HUES64 (cell line): Measurements from ENCODE around the gene AGAP1.

Experiments used
- H3K27ac ChIP-seq: 2 replicates; pipeline ENCODE4 v1.7.0; 2013; ENCODE audit warnings: low read depth, low read length, inconsistent platforms
- H3K27me3 ChIP-seq: 2 replicates; pipeline ENCODE4 v1.6.1; 2013; ENCODE audit warnings: mild to moderate bottlenecking, low read length; ENCODE audit not compliant: insufficient read depth
- H3K36me3 ChIP-seq: 2 replicates; pipeline ENCODE4 v1.6.1; 2013; ENCODE audit warnings: mild to moderate bottlenecking, low read length; ENCODE audit not compliant: insufficient read depth
- H3K4me1 ChIP-seq: 2 replicates; pipeline ENCODE4 v1.6.1; 2013; ENCODE audit warnings: mild to moderate bottlenecking, low read length, moderate library complexity; ENCODE audit not compliant: insufficient read depth
- H3K4me3 ChIP-seq: 2 replicates; pipeline ENCODE4 v1.5.1; 2013; ENCODE audit warnings: mild to moderate bottlenecking, low read length, moderate library complexity
- H3K9ac ChIP-seq: 2 replicates; pipeline ENCODE4 v1.6.1; 2013; ENCODE audit warnings: mild to moderate bottlenecking, low read depth, low read length
- H3K9me3 ChIP-seq: 2 replicates; pipeline ENCODE4 v1.6.1; 2013; ENCODE audit warnings: low read depth, low read length; ENCODE audit not compliant: insufficient read depth
- WGBS: fragments of 150-250, 120-280 bp; methylation state at CpG from one replicate; pipeline ENCODE4 v1.1.7; 2013; ENCODE audit warnings: missing lambda C conversion rate; 5-methylcytosine and 5-hydroxymethylcytosine counted together

AGAP1 gene

DNA sequence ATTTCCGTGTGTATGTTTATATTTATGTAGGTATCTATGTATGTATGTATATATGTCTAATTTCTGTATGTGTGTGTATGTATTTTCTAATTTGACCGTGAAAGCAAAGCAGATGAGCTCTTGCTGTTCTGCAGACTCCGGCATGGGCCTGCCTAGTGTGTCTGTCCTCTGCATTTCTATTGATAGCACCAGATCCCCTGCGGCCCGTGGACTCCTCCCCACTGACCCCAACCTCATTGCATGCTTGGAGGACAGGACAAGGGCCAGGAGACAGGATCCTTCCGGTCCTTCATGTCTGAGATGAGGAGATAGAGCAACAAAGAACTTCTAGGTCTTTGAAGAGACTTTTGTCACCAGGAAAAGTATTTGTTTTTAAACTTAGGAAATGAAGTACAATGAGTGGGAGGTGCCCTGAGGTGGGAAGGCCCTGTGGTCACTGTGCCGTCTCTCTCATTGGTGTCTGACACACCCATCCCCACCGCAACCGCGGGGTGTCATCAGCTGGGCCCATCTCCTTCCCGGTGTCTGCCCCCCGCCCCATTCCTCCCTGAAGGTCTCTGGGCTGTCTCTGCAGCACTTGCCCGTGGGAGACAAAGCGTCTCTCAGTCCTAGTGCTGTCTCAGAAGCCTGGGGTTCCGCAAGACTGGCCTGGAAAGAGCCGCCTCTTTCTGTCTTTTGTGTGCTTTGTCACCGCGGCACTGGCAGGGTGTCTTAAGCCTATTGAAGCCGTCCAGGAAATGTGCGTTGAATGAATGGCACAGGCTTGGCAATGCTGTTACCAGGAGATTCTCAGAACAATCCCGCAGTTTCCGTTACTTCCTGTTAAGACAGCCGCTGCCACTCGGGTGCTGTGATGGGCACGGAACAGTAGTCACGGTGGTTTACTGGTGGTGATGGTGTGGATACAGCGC is 216.4 kb downstream of the AGAP1 start:
- Histone ChIP-seq H3K4me1 (no peaks in the 10 kb centered on the region), H3K27me3 (no peaks in the 10 kb centered on the region), H3K36me3 (peaks cover 3% of the 10 kb centered on the region; the same call in 1 of the 2 replicates), H3K9me3 (no peaks in the 10 kb centered on the region), H3K27ac (no peak overlapping the region), H3K4me3 (no peak overlapping the region), H3K9ac (no peak overlapping the region)
- WGBS: 91% methylated on average over 27 of the region's 27 CpGs

DNA sequence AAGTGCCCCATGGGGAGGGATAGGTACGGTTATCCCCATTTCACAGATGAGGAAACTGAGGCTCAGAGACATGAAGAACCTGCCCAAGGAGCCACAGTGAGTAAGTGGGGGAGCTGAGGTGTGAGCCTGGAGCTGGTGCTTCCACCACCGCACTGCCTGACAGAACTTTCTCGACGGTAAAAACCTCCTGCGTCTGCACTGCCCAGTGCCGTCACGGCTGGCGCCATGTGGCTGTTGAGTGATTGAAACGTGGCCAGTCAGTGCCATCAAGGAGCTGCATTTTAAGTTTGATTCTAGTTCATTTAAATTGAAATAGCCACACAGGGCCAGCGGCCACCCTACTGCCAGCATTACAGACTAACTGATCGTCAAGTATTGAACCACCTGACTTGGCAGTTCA is 217.1 kb downstream of the AGAP1 start:
- H3K9ac ChIP-seq: no peak overlapping the region
- WGBS: 95% methylated on average over 11 of the region's 11 CpGs
- H3K9me3 ChIP-seq: no peaks in the 10 kb centered on the region
- H3K4me3 ChIP-seq: no peak overlapping the region
- H3K27ac ChIP-seq: no peak overlapping the region
- no peaks in the 10 kb centered on the region for H3K4me1 ChIP-seq
- peaks cover 3% of the 10 kb centered on the region; the same call in 1 of the 2 replicates for H3K36me3 ChIP-seq
- no peaks in the 10 kb centered on the region for H3K27me3 ChIP-seq

DNA sequence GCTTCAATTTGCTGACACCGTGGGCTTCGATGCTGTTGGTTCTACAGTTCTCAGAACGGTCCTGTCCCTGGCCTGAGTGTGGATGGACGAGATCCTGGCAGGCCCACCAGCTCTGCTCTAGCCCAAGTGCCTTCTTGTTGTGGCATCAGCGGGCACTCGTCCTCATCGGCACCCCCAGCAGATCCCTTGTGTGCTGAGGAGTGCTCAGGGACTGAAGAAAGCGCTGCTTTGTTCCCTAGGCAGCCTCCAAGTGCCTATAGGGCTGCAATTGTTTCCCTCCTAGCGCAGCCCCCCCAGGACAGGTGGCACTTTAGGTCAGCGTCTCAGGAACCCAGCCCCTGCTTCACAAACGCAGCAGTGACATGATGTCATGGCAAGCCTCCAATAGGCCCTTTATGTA is 217.7 kb downstream of the AGAP1 start:
- Histone ChIP-seq H3K36me3 (peaks cover 3% of the 10 kb centered on the region; the same call in 1 of the 2 replicates), H3K4me1 (no peaks in the 10 kb centered on the region), H3K27ac (no peak overlapping the region), H3K4me3 (no peak overlapping the region), H3K9me3 (no peaks in the 10 kb centered on the region), H3K27me3 (no peaks in the 10 kb centered on the region), H3K9ac (no peak overlapping the region)
- WGBS: 97% methylated on average over 11 of the region's 11 CpGs

DNA sequence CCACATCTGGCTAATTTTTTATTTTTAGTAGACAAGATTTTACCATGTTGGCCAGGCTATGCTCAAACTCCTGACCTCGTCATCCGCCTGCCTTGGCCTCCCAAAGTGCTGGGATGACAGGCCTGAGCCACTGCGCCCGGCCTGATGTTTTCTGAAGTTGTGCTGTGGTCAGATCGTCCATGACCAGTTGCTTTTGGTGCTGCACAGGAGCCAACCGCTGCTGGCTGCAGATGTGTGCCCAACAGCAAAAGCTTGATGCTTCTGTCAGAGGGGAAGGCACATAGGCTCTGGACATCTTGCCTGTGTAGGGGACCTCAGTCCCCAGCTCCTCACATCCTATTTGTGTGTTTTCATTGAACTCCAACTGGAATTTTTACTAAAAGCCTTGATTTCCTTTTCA is 218.3 kb downstream of the AGAP1 start:
- H3K4me1 ChIP-seq: no peaks in the 10 kb centered on the region
- no peak overlapping the region for H3K27ac ChIP-seq
- H3K9ac ChIP-seq: no peak overlapping the region
- H3K27me3 ChIP-seq: no peaks in the 10 kb centered on the region
- H3K4me3 ChIP-seq: no peak overlapping the region
- peaks cover 3% of the 10 kb centered on the region; the same call in 1 of the 2 replicates for H3K36me3 ChIP-seq
- H3K9me3 ChIP-seq: no peaks in the 10 kb centered on the region
- 93% methylated on average over 6 of the region's 6 CpGs for WGBS

DNA sequence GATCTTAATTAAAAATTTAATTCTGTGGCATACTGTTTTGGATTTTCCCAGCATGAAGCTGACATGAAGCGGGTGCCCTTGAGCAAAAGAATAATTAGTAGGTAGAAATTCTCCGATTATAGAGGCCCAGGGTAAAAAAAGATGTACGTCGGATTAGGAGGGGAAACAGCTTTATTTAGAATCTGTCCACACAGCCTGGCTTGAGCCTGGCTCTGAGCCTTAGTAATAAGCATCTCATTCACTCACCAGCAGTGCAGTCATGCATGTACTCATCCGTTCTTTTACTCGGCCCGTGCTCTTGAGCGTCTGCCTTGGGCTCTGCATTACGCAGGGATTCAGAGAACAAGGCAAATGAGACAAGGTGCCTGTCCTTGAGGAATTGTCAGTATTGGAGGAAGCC is 219.3 kb downstream of the AGAP1 start:
- no peaks in the 10 kb centered on the region for H3K9me3 ChIP-seq
- no peaks in the 10 kb centered on the region for H3K27me3 ChIP-seq
- peaks cover 7% of the 10 kb centered on the region; the same call in 1 of the 2 replicates for H3K36me3 ChIP-seq
- H3K9ac ChIP-seq: no peak overlapping the region
- WGBS: 96% methylated on average over 9 of the region's 9 CpGs
- no peak overlapping the region for H3K27ac ChIP-seq
- H3K4me1 ChIP-seq: no peaks in the 10 kb centered on the region
- H3K4me3 ChIP-seq: no peak overlapping the region

DNA sequence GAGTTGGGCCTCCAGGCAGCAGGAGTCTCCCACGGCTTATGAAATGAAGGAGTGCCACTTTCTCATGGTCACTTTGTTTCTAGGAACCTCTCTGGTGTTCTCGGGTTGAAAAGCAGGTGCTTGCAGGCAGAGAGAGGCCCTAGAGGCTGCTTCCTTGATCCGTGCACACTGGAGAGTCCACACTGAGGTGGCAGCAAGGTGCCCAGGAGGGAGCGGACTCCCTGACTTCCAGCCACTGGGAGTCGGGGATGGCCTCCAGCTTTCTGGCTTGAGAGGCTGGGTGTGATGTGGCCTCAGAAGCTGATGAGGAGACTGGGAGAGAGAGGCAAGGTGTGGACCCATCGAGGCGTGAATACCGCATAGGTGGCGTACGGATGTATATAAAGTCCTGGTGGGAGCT is 221.8 kb downstream of the AGAP1 start:
- H3K9me3 ChIP-seq: no peaks in the 10 kb centered on the region
- WGBS: 97% methylated on average over 10 of the region's 10 CpGs
- no peaks in the 10 kb centered on the region for H3K27me3 ChIP-seq
- peaks cover 21% of the 10 kb centered on the region; the same call in 1 of the 2 replicates for H3K36me3 ChIP-seq
- H3K4me1 ChIP-seq: no peaks in the 10 kb centered on the region
- H3K27ac ChIP-seq: no peak overlapping the region
- H3K9ac ChIP-seq: no peak overlapping the region
- no peak overlapping the region for H3K4me3 ChIP-seq

DNA sequence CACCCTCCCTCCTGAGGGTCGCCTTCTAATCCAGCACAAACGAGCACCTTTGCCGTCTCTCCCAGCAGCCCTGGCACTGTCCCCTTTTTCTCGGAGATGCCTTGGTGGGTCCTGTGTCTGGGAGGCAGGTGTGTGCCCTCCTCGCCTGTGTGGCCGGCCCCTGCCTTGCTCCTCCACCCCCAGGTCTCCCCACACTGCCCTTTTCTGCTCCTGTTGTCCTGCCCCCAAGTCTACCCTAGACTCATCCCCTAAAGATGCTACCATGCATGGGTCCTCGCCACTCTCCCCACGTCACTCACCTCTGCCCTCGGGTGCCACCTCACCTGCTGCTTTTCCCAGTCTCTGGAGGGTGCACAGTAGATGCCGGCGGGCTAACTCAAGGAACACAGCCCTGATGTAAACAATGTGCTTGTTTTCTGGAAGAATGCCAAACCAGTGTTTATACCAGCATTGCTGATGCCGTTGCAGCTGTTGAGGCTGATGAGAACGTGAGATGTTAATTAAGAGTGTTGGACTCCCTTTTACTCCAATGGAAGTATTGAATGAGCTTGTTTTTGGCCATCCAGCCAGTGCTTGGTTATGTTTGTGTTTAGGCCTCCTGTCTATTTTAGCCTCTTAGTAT is 223.1 kb downstream of the AGAP1 start:
- WGBS: 95% methylated on average over 13 of the region's 13 CpGs
- H3K27me3 ChIP-seq: no peaks in the 10 kb centered on the region

DNA sequence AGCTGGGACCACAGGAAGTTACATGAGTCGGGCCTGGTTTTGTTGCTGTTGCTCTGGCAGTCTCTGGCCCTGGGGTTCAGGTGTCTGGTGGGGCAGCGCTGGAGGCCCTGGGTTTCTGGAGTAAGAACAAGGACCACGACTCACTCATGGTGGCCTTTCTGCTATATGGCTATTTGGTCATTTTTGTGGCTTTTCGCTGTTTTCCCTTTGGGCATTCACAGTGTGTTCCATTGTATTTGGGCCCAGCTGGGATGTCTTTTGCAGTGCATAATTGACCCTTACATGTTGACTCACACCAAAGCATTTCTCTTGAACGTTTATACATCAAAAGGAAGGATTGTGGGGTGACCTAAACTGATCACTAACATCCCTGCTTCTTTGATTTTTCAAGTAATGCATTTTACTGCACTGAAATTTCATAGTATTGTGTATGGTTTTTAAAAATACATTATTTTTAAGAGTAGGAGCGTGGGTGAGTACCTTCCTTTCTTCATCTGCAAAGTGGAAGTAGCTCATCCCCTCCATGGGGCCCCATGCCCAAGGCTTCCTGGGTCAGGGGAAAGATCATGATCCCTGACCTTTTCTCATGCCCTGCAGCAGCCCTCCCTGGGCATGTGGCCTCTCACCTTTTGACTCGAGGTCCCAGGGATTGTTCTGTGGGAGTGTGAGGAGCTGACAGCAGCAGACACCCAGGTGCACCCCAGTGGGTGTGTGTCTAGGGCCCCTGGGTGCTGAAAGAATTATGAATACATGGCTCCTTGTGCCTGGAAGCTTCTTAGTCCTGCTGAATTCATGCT is 225.5 kb downstream of the AGAP1 start:
- no peak overlapping the region for H3K27ac ChIP-seq
- no peaks in the 10 kb centered on the region for H3K9me3 ChIP-seq
- no peaks in the 10 kb centered on the region for H3K4me1 ChIP-seq
- peaks cover 23% of the 10 kb centered on the region for H3K36me3 ChIP-seq
- H3K9ac ChIP-seq: no peak overlapping the region
- H3K27me3 ChIP-seq: no peaks in the 10 kb centered on the region
- H3K4me3 ChIP-seq: no peak overlapping the region
- 92% methylated on average over 7 of the region's 7 CpGs for WGBS

More for the DNA sequence above, 223.1 kb downstream of the AGAP1 start:
- Histone ChIP-seq H3K4me1 (no peaks in the 10 kb centered on the region), H3K36me3 (peaks cover 19% of the 10 kb centered on the region; the same call in 1 of the 2 replicates), H3K9ac (no peak overlapping the region), H3K9me3 (no peaks in the 10 kb centered on the region), H3K27ac (no peak overlapping the region), H3K4me3 (no peak overlapping the region)

DNA sequence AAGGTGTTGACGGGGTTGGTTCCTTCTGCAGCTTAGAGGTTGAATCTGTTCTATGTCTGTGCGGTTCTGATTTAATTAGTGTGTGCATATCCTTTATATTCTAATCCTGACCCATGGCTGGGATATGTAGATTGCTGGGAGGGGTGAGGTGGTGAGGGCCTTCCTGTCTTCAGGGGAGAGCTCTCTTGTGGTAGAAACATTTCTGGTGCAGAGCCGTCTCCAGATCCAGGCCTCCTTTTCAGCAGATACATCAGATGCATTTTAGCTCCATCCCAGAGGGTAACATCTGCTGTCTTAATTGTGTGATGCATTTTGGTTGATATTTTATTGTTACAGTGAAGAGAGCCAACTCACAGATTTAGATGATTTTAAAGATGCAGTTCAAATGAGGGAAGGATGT is 227.8 kb downstream of the AGAP1 start:
- no peaks in the 10 kb centered on the region for H3K27me3 ChIP-seq
- H3K27ac ChIP-seq: no peak overlapping the region
- H3K9ac ChIP-seq: no peak overlapping the region
- no peaks in the 10 kb centered on the region for H3K9me3 ChIP-seq
- peaks cover 23% of the 10 kb centered on the region for H3K36me3 ChIP-seq
- H3K4me3 ChIP-seq: no peak overlapping the region
- 94% methylated on average over 3 of the region's 3 CpGs for WGBS
- H3K4me1 ChIP-seq: peaks cover 1% of the 10 kb centered on the region; the same call in 1 of the 2 replicates

DNA sequence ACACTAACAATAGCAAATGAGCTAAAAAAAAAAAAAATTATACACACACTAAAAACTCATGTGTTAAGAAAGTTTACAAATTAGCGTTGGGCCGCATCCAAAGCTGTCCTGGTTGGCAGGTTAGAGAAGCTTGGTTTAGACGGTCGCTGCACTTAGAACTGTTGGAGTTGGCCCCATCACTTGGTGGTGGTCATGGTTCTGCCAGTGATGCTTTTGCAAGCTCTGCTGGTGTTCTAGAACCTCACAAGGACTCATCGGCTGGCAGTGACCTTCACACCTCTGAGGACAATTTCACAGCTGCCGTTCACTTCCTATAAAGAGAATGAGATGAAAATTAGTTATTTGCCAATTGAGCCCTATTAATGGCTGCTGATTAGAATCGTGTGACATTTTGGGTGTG is 229.0 kb downstream of the AGAP1 start:
- no peaks in the 10 kb centered on the region for H3K9me3 ChIP-seq
- H3K4me1 ChIP-seq: peaks cover 5% of the 10 kb centered on the region; the same call in 1 of the 2 replicates
- no peaks in the 10 kb centered on the region for H3K27me3 ChIP-seq
- no peak overlapping the region for H3K27ac ChIP-seq
- H3K36me3 ChIP-seq: peaks cover 23% of the 10 kb centered on the region
- 91% methylated on average over 7 of the region's 7 CpGs for WGBS
- no peak overlapping the region for H3K9ac ChIP-seq
- no peak overlapping the region for H3K4me3 ChIP-seq

DNA sequence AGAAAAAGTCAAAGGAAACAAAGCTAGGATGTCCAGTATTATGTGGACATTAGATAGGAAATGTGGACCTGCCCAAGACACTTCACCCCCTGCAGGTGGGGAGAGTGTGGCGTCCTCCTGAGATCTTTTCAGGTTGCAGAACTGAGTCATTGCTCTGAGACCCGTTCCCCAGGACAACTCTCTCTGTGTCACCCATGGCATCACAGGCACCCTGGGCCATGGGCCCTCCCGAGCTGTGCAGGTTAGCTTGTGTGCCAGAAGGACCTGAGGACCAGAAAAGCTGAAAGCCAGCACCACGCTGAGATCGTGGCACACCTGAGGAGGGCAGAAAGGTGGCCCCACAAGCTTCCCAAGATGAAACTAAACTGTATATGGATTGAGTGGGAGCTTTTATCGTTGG is 229.5 kb downstream of the AGAP1 start:
- H3K4me3 ChIP-seq: no peak overlapping the region
- H3K4me1 ChIP-seq: peaks cover 5% of the 10 kb centered on the region; the same call in 1 of the 2 replicates
- H3K27me3 ChIP-seq: no peaks in the 10 kb centered on the region
- no peaks in the 10 kb centered on the region for H3K9me3 ChIP-seq
- H3K9ac ChIP-seq: no peak overlapping the region
- 96% methylated on average over 6 of the region's 6 CpGs for WGBS
- H3K27ac ChIP-seq: no peak overlapping the region
- H3K36me3 ChIP-seq: peaks cover 18% of the 10 kb centered on the region
